GM19328 (cell line): ENCODE data around the gene SOHLH1.

Source experiments
- ATAC-seq: cut with Tn5 transposase; IDR thresholded peaks from one replicate; pipeline ENCODE4 v1.9.1; 2021; ENCODE audit warnings: mild to moderate bottlenecking, moderate library complexity; ENCODE audit not compliant: unreplicated experiment

SOHLH1 gene

GRCh38 chr9:135705376-135705775 lies 6.1 kb upstream of the SOHLH1 start:
- no peak for ATAC-seq

DNA sequence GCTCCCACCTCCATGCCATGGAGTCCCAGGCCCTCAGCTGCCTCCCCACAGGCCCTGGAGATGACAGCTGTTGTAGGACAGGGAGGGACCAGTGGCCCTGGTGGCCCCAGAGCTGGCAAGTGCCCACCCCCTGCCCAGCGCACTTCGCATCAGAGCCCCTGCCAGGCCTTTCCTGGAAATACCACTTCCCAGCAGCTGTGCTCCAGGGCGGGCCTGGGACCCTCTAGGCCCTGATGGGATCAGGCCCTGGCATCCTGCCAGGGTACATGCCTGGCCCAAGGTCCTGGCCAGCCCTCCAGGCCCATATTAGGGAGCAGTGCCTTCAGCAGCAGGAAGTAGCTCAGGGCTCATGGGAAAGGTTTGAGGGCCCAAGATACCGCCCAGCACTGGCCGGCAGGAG lies 5.2 kb upstream of the SOHLH1 start:
- ATAC-seq, result no peak

- ATAC-seq, result no peak
Observed at GRCh38 chr9:135703726-135704125, 4.4 kb upstream of the SOHLH1 start.

- ATAC-seq, result no peak
Observed at GRCh38 chr9:135701959-135702721, 2.9 kb upstream of the SOHLH1 start, which contains the start of gene KCNT1. Gene KCNT1, plus strand, starts transcription at chr9:135702185. Its CDS starts 74 bp downstream, at chr9:135702259.

- ATAC-seq, result no peak
Observed at GRCh38 chr9:135701067-135701958, 2.0 kb upstream of the SOHLH1 start.

- ATAC-seq, result no peak
Observed at GRCh38 chr9:135700525-135700924, 1.2 kb upstream of the SOHLH1 start.

DNA sequence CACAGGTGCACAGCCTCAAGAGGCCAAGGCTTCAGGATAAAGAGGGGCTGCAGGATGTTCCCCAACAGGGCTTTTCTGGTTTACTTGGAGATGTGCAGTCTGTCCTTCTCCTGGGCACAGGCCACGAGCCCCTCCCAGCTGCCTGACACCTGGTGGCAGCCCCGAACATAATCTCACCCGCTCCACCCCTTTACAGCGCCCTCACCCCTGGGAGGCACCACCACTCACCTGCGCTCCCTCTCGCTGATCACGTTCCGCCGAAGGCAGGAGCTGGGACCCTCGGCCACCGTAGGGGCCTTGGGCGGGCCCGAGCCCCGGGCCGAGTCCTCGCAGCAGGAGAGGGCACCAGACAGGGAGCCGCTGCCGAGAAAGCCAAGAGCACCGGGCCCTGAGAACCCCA lies 514 bp downstream of the SOHLH1 start:
- no peak for ATAC-seq

DNA sequence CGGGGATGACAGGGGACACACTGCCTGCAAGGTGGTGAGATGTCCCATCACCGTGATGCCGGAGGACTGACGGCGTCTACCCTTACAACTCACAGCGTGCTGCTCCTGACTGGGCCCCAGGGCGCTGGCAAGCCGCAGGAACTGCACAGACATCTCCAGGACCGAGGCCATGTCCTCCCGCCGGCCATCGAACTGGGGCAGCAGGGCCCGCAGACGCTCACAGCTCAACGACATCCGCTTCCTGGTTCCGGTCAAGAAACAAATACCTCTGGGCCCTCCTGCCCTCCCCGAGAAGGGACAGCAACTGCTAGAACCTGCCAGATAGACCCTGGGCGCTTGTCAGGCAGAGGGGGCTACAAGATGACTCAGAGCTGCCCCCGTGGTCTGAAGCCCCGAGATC lies 1.0 kb downstream of the SOHLH1 start:
- ATAC-seq, result no peak

DNA sequence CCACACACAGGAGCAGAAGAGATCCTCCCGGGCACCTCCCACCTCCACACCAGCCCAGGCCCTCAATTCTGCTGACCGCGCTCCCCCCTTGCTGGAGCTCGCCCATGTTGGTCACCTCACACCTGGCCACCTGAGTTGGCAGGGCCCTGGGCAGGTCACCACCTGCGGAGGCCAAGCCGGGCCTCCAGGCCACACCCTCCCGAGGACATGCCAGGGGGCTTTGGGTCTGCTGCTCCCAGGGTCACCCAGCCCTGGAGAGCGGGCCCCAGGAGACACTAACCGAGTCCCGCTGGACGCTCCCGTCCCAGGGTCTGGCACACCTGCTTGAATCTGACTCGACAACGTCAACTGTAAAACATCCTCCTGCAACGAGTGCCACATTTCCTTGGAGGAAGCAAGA lies 2.1 kb downstream of the SOHLH1 start:
- ATAC-seq, result no peak

DNA sequence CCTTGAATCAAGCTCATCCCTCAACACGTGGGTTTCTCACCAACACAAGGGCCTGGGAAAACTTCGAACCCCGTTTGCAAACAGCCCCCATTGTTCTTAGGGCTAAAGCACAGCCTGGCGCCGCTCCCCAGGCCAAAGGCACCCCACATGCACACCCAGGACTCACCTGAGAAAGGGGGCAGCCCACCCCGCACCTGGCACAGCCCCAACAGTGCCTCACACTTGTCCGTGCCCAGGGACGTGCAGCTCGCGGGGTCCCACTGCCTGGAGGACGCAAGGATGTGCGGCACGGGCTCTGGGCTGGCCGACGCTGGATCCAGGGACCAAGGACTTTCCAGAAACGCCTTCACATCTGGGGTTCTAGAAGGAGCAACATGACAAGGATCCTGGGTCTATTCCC lies 2.8 kb downstream of the SOHLH1 start:
- ATAC-seq, result no peak

- ATAC-seq, result no peak
Observed at GRCh38 chr9:135695642-135696041, 3.6 kb downstream of the SOHLH1 start.

DNA sequence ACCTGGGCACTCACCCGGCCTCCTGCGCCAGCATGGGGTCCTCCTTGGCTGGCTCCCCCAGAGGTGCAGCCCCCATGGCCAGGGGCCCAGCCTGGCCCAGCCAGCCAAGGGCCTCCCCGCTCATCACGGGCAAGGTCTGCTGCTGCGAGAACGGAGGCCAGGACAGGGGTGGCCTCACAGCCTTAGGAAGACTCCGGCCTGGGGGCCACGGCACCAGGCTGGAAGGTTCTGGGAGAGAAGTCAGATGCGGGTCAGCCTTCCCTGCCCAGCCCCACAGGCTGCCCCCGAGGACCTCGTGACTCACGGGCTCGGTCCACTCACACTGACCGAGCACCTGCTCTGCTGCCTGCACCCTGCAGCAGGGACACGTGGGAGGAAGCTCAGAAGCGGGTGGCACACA lies 4.2 kb downstream of the SOHLH1 start:
- ATAC-seq, result no peak

GRCh38 chr9:135694414-135694813 lies 4.9 kb downstream of the SOHLH1 start:
- ATAC-seq, result no peak

DNA sequence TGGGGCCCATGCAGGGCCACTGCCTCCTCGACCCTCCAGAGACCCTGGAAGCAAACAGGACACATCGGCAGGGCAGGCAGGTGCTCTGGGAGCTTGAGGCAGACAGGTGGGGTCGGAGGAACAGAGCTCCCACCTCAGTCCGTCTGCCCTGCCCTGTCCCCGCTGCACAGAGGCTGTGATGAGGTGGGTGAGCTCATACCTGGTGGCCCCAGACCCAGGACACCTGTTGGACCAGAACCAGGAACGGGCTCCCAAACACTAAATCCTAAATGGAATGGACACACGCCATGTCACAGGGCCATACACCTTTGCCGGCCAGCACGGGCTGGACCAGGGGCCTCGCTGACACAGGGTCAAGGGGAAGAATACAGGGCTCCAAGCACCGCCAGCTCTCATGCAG lies 5.5 kb downstream of the SOHLH1 start:
- ATAC-seq, result no peak

DNA sequence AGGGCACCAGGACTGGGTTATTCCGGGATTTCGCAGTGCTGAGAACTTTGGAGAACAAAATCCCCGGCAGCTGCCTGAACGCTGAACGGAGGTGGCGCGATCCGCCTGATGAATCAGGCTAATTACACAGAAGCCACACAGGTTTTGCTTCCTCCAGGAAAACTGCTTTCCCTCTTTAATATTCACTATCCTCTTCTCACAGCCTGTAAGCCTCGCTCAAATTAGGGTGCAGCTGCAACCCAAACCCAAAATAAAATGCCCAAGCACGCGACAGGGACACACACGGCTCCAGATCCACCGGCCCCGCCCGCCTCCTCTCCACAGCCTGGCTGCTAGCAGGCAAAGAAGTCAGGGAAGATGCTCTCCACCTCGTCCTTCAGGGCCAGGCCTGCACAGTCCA lies 6.0 kb downstream of the SOHLH1 start:
- no peak for ATAC-seq

DNA sequence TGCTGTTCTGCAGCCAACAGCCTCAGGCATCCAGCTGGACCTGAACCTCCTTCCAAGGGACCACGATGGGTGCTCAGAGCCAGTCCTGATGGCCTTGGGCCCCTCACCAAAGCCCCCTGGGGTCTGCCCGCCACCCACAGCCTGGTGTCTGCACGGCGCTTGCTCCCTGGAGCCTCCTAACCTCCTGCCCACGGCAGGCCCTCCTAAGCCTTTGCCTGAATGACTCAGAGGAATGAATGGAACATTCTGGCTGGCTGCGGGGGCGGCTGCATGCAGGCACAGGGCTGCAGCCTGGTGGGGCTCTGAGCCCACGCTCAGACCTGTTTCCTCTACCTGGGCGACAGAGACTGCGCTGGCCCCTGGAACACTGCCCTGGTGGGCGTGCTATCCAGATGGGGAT lies 6.9 kb downstream of the SOHLH1 start:
- ATAC-seq, result no peak

DNA sequence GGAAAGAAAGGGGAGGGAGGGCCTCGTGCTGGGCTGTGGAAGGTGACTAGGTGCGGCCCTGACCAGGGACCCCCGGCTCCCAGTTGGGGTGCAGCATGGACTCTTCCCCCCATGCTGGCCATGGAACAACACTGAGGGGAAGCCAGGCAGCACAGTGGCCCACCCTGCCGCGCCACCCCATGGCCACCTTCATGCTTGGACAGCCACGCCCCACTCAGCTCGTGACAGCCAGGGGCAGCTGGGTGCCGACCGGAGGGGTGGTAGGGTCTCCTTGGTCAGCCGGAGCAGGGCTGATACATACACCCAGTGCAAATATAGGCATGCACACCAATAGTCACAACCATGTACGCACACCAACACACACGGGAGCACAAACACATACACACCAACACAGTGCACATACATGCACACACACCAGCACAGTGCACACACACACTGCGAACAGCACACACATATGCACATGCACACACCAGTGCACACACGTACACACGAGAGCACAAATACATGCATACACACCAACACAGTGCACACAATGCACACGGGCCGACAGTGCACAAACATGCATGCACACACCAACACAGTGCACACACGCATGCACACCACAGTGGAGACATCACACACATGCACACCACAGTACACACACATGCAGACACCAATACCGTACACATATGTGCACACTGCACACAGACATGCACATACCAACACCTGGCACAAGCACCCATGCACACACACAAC lies 8.3 kb downstream of the SOHLH1 start:
- no peak for ATAC-seq

DNA sequence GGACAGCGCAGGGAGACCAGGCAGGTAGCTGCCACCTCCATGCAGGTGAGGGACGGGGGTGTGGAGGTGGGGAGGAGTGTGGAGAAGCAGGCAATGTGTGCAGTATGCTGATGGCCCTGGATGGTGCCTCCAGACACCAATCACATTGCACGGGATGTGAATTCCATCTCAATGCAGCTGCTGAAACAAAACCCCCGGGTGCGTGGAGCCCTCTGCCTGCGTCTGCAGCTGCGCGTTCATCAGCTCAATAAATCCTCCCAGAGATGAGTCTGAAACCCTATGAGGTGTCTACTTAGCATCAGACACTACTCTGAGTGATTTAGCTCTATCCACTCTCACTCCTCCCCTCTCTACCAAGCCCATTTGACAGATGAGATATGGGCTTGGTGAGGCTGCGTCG lies 10.3 kb downstream of the SOHLH1 start:
- ATAC-seq, result no peak

GRCh38 chr9:135687216-135687615 lies 12.1 kb downstream of the SOHLH1 start:
- no peak for ATAC-seq

DNA sequence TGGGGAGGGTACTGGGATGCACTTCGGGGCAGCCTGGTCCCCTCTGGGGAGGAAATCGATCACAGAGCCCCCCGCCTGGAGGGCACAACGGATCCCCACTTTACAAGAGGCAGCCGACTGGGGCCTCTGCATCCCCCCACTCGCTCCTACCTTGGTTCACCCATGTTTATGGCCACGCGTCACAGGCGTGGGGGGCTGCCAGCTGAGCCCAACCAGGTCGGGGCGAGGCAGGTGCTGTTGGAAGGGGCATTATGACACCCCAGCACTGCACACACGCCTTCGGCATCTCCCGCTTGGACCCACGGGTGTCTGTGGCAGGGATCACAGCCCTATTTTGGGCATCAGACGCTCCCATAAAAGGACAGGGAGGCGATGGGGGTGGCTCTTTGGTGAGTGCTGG lies 14.6 kb downstream of the SOHLH1 start:
- no peak for ATAC-seq

DNA sequence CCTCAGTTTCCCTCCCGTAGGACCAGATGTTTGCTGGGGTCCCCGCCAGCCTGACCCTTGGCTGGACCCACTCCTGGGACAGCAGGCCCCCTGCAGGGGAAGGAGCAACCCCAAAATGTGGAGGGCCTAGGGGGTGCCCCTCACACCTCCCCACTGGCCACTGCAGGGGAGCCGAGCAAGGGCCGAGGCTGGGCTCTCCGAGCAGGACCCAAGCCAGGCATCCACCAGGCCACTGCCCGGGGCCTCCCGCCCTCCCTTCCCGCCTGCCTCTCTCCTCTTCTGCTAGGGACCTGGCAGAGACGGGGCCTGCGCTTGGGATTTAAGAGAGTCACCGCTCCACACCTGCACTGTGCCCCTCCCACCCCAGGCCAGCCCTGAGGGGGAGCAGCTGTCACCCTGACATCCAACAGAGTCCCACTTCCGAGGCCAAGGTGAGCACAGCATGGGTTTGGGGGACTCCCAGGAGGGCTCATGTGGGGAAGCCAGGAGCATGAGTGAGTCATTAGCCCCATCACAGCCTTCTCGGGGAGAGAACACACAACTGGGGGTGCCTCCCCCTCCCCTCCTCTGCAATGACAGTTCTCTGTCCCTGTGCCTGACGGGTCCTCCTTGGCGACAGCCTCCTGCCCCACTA lies 15.8 kb downstream of the SOHLH1 start:
- ATAC-seq, result no peak
